HS-27A (cell line): ENCODE results near the gene ATRAID.
A peak's percentile ranks its signal among the peaks of the same experiment; 100 is the strongest.
"Not testable (repeated sequence)": the region's sequence is repeated elsewhere in the genome, so short reads cannot be mapped to it uniquely, and the experiment has no call there.

ENCODE experiments used
- DNase-seq: peaks from one replicate; pipeline ENCODE4 v3.0.0-alpha.2; 2012; ENCODE audit warnings: low read depth, missing footprints

The ATRAID gene

DNA sequence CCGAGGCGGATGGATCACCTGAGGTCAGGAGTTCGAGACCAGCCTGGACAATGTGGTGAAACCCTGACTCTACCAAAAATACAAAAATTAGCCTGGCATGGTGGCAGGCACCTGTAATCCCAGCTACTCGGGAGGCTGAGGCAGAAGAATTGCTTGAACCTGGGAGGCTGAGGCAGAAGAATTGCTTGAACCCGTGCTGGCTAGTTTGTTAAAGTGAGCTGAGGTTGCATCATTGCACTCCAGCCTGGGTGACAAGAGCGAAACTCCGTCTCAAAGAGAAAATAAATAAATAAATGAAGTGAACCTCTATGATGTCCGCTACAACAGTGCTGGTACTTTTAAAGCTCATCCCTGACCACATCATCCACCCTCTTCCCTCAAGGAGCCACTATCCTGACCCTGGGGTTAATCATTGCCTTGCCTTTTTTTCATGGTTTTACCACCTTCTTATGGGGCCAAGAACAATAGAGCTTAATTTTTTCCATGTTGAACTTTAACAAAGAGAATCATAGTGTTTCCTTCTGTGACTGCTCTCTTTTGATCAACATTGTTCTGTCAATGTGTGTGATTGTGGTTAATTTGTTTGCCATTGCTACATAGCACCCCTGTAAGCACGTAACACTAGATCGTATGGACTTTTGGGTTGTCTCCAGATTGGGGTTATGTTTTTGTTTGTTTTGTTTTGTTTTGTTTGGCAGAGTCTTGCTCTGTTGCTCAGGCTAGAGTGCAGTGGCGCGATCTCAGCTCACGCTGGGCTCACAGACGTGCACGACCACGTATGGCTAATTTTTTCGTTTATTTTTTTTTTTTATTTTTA, 17.1 kb upstream of the ATRAID start:
- no peak for DNase-seq

DNA sequence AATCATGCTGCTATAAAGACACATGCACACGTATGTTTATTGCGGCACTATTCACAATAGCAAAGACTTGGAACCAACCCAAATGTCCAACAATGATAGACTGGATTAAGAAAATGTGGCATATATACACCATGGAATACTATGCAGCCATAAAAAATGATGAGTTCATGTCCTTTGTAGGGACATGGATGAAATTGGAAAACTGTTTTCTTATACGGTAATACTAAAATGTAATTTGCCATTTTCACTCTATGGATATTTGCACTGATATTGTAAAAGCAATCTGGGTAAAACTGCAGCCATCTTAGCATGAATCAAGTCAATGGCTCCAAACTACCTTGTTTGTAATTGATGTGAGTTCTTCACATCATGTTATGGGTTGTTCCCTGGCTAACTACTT, 16.0 kb upstream of the ATRAID start:
- not testable (repeated sequence) for DNase-seq

DNA sequence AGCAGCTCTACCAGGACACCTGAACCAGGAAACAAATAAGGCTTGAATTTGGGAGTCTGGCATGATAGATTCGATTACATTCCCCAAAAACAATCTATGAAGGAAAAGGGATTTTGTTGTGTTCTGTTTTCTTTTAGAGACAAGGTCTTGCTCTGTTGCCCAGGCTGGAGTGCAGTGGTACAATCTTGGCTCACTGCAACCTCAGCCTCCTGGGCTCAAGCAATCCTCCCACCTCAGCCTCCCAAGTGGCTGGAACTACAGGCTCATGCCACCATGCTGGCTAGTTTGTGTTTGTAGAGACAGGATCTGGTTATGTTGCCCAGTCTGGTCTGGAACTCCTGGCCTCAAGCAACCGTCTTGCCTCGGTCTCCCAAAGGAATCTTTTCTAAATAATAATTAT, 13.8 kb upstream of the ATRAID start:
- DNase-seq = not testable (repeated sequence)

DNA sequence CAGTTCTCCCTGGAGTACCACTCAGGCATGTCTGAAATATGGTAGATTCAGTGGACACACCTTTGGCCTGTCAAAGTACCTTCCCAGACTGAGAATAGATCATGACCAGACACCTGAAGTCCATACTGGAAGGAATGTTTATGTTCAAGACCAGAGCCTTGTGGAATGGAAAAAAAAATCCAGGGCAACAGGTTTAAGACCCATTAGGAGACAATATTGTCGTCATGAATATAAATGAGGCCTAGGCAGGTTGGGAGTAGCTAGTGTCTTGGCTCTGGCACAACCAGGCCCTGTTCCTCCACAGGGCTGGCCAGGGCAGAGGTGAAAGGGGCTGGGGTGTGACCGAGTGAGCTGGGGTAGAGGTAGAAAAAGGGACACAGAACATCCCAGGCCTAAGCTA, 13.2 kb upstream of the ATRAID start:
- DNase-seq = no peak

DNA sequence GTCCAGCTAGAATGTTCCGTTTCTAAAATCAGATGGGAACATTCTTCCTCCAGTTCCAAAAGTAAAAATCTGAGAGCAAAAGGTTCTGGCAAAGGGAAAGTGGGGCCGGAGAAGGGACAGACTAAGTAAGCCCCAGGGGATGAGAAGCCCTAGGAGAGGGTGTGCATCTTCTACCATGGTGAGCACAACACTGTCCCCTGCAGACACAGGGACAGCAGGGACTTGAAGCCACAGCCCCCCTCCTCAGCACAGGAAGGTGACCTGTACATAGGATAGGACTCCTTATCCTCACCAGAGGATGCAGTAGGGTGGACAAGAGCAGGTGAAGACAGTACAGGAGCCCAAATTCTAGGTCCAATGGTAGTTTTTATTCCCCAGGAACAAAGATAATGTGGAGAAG, 12.6 kb upstream of the ATRAID start:
- no peak for DNase-seq

DNA sequence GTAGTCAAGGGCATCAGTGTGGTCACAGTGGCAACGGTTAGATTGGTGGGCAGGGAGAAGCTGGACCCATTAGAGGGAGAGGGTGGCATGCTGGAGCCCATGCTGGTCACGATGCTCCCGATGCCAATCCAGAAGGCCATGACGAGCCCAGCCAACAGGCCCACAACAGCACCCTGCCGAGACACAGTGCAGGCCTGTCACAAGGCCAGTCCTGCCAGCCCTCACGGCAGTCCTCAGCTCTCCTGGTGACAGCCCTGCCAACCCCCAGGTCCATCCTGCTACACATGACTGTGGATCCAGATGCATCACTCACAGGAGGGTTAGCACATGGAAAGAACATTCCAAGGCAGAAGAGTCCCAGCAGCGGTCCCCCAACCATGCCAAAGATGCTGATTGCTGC, 10.2 kb upstream of the ATRAID start:
- no peak for DNase-seq

DNA sequence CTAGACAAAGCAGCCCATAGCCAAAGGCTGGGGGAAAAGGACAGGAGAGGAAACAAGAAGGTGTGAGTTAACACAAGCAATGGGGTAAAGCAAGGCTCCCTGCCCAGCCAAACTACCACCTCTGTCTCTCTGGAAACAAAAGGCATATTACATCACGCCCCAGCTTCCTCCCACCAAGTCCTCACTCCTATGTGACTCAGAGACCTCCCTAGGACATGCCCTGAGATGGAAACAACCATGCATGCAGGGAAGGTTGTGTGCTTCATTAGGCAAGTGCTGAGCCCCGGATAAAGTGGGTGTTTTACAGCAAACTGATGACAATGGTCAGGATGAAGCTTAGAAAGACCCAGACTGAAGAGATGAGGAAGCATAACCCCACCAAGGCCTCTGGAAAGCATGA, 9.0 kb upstream of the ATRAID start:
- DNase-seq = no peak

DNA sequence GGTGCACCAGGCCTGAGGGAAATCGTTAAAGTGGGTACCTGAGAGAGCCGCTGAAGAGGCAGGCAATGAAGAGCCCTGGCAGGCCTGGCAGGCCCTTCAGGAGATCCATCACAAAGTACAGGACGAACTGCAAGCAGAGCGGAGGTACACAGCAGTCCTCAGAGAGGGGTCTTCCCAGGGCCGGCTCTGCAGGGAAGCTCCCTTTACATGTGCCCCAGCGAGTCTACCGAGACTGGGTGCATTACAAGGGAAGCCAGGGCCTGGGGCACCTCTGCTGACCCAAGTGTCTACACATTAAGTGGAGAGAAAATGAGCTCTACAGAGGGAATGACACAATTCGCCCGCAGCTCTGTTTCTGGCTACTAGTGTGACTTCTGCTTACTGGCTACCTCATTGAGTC, 8.1 kb upstream of the ATRAID start:
- no peak for DNase-seq

DNA sequence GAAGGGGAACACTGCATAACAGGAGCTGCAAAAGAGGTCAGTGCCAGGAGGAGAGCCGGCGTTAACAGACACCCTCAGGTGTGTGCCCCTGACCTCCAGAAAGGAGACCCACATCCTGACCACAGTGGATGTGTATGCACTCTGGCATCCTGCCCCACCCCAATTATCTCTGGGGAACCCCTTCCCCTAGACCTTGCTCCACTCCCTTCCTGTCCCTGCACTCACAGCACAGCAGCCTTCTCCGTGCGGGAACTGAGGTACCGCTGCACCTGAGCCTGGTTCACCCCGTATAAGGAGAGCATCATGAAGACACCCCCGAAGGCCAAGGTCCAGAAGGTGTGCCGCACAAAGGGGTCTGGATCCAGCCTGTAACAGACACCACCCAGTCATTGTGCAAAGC, 7.3 kb upstream of the ATRAID start:
- no peak for DNase-seq

DNA sequence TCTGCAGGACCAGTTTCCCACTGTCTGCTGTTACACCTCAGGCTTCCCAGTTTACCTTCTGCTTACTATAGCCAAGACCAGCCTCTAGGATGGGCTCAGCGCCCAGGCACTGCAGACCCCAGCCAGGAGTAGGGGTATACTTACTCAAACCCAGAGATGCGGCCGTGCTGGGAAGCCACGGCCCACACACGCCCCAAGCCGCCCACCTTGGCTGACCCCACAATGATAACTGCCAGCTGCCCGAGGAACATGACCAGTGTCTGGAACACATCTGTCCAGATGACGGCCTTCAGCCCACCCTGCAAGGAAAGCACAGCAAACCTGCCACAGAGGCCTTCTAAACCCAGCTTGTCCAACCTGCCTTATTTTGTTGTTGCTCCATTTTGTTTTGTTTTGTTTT, 6.6 kb upstream of the ATRAID start:
- DNase-seq = no peak

DNA sequence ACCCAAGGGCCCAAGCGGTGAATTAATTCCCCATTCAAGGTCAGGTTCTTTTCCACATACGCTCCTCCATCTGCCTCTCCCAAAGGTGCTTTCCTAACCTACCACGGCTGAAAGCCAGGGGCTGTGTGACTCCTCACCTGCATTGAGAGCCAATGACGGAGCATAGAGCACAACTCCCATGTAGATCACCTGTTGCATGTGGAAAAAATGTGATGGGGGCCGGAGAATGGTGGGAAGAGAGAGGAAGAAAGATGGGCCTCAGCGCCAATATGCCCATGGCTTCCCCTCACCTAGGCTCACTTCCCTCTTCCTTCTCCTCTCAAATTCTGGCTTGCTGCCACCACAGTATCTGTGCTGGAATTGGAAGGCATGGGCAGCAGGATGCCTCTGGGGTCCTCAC, 5.5 kb upstream of the ATRAID start:
- DNase-seq = no peak

DNA sequence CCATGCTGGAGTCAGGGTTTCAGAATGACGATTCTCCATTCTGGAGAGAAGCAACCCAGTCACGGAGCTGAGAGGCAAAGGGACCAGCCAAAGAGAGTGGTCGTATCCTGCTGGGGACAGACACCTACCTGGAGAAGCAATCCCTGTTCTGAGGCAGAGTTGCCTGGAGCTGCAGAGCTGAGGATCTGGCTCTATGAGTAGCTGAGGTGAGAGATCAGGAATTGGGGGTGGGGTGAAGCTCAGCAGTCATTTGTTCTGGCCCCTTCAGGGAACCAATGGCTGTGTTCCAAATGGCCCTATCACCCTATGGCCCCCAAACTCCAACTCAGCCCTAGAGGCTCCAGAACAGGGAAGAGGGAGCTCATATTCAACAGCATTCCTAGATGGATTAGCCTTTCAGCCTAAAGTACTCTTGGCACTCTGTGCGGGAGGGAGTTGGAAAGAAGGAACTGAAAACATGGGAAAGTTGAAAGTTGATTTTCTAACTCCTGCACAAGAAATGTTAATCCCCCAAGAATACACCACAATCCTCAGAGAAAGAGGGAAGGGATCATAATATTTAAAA, 3.3 kb upstream of the ATRAID start:
- no peak for DNase-seq

DNA sequence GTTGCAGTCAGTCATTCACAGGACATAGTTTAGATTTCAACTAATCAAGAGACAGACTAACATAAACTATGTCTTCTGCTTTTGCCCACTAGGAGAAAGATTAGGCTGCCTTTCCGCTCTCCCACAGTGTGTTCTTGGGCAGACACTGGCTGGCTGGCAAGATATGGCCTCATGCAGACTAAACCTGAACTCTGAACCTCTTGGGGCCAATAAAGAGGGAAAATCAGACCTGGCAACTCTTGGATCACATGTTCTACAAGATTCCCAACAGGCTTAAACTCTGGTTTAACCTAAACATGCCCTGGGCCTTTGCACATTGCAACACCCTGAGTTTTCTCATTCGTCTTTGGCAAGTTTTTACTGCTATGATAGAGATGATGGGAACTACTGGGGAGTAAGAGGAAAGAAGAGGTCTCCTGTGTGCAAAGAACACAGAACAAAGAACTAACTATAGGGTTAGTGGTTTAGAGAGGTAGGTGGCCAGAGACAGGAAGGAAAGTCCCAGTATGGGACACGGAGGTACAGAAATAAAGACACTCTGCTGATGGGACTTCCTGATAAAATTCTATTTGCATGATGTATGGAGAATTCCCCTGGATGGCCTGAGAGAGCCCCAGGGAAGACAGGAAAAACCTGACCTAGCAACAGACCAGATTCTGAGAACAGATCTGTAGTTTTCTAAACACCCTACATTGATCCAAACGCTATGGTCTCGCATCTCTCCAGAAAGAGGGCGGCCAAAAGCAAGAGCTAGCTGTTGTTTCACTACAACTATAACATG, 2.0 kb upstream of the ATRAID start:
- no peak for DNase-seq

DNA sequence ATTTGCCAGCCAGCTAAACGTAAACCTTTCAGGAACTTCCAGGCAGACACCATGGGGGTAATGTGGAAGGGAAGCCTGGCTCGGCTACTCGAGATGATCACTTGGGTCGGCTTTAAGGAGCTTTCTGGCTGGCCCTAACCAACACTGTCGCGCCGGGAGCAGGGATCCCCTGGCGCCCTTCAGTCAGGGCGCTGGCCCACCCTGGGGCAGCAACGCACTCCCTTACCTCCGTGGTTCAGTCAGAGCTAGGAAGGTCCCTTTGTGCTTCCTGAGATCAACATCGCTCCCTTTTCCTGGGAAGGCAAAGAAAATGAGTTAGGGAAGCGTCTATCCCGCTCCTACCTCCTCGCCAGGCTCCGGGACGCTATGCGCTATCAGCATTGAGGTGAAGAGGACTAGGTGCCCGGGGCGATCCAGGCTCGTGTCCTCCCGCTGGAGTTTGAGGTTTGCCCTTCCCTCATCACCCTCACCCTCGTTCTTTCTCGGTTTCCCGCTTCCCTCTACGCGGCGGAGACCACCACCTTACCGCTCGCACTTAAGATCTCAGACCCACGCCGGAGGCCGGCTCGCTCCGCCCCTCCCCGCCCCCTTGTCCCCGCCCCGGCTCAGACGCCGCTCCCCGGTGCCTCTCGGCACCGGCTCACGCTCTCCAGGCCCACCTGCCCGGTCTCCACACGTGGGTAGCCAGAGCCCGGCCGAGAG, 449 bp upstream of the ATRAID start:
- DNase-seq = no peak

DNA sequence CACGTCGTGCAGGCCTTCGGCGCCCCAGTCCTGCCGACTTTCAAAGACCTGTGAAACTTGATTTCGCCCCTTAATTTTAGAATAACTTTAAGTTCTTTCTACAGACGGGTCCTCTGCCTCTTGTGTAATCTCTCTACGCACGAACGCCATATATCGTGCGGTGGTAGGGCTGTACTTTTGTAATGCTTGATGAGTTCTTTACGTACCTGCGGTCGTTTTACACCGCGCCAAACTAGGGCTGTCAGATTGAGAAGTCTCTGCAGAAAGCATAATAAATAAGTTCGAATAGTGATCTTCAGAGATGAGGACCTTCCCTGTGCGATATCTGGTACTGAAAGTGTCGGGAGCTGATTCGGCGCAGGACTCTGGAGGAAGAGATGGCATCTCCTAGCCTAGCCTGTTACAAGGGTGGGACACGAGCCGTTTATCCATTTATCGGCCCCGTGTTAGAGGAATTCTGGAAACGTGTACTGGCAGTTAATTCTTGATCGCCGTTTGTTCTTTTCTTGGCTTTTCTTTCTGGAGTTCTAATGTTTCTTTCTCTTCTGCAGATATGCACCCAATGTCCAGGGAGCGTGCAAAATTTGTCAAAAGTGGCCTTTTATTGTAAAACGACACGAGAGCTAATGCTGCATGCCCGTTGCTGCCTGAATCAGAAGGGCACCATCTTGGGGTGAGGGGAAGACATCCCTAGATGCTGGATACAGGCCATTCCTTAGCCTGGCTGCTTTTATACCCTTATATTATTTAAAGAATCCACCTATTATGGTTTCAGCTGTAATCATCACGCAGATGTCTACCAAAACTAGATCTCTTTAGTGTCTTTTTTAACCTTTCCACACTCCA, 1.0 kb downstream of the ATRAID start:
- DNase-seq = no peak

DNA sequence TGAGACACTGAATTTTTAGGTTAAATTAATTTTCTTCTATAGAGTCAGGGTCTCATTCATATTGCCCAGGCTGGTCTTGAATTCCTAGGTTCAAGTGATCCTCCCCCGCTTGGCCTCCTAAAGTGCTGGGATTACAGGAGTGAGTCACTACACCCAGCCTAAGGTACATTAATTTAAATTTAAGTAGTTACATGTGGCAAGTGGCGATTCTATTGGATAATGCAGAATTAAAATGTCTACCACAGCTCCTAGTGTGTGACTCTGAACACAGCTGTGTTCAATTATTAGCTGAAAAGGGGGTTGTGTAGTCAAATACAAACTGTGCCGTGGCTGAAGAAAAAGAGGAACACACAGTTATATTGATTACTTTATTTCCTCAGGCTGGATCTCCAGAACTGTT, 3.1 kb downstream of the ATRAID start:
- DNase-seq = no peak

DNA sequence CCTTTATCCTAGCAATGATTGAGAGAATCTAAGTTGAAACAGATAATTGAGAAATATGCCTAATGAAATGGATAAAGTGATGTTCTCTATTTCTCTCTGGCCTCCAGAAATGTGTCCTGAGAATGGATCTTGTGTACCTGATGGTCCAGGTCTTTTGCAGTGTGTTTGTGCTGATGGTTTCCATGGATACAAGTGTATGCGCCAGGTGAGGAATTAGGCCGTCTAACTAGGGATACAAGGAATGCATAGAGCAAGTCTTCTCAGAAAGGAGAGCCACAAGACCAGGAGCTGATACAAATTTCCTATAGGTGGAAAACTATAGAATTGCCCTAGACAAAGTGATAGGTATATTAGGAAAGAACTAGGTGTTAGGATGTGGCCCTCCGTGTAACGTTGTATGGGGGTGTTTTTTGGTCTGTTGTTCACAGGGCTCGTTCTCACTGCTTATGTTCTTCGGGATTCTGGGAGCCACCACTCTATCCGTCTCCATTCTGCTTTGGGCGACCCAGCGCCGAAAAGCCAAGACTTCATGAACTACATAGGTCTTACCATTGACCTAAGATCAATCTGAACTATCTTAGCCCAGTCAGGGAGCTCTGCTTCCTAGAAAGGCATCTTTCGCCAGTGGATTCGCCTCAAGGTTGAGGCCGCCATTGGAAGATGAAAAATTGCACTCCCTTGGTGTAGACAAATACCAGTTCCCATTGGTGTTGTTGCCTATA, 4.7 kb downstream of the ATRAID start:
- no peak for DNase-seq

DNA sequence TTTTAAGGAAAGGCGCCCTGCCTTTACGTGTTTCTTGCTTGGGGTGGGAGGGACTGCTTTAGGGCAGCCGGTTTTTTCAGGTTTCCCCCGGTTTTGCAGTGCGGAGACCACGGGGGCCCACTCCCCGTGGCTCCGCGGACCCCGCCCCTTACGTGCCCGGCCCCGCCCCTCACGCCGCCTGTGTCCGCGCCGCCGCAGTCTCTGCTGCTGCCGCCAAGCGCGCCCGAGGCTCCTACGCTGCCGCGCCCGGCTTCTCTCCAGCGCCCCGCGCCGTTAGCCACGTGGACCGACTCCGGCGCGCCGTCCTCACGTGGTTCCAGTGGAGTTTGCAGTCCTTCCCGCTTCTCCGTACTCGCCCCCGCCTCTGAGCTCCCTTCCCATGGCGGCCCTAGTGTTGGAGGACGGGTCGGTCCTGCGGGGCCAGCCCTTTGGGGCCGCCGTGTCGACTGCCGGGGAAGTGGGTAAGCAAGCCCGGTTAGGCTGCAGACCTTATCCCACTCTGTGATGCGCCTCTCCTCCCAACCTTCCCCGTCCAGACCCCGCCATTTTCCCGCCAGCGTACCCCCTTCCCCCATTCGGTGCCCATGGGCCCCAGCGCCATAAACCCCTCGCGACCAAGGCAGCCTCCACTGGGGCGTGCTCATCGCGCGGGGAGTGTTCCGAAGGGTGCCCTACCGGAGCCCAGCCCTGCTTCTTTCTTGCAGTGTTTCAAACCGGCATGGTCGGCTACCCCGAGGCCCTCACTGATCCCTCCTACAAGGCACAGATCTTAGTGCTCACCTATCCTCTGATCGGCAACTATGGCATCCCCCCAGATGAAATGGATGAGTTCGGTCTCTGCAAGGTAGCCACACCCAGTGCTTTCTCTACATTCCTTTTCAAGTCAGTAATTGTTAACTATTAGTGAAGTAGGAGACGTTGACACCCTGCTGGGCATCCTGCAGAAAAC, 5.6 kb downstream of the ATRAID start, which contains the start of gene CAD:
TSS of gene CAD (plus strand) at position 197 of the 949 bp plus-strand sequence. CDS start at position 380, 183 bp downstream.
- DNase-seq = peak; percentile 76

DNA sequence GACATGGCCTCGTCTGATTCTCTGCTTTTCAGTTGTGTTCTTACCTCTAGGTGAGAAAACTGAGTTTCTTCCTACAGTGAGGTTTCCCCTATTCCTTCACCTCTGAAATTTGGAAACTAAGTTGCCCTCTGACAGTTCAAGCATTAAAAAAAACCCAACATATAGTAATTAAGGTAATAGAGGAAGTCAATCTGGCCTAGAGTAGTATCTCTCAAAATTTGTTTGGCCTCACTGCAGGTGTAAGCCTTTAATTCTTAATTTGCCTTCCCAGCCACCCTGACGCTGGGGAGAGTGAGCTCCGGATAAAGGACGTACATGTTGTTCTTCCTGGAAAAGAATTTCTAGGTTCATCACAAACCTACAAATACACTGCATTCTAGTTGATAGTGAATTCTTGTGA, 6.8 kb downstream of the ATRAID start:
- DNase-seq = no peak

DNA sequence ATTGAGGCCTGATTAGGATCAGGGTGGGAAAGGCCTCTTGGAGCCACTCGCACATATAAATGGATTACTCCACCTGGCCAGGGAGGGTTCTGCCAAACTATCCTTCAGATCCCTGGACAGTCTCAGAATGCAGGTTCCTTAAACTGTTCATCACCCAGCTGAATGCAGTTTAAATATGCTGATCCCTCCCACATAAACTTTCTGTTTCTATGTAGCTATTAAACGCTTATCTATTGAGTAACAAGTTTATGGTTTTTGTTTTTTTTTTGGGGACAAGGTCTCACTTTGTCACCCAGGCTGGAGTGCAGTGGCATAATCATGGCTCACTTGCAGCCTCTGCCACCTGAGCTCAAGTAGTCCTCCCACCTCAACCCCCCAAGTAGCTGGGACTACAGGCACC, 7.2 kb downstream of the ATRAID start:
- DNase-seq = no peak
